Keratinocyte (primary cell): Measurements from ENCODE around the gene ARHGAP24.

Experiments used
- CTCF ChIP-seq, 3 experiments: IDR thresholded peaks in 1 of 3; conservative IDR thresholded peaks in 1 of 3; optimal IDR thresholded peaks in 1 of 3; 2 replicates in 2 of 3; 3 replicates in 1 of 3; pipeline versions ENCODE3 to v1.5.1; 2011; ENCODE audit warnings: low read length in 3 of 3, mild to moderate bottlenecking in 3 of 3, moderate library complexity in 2 of 3, control low read depth in 1 of 3, inconsistent platforms in 1 of 3; ENCODE audit not compliant: insufficient read depth in 2 of 3; ENCODE audit errors: extremely low read depth in 1 of 3
- EZH2 ChIP-seq: IDR thresholded peaks from one replicate; pipeline ENCODE4 v1.6.1; 2012; ENCODE audit warnings: inconsistent platforms, mild to moderate bottlenecking, low read length, moderate library complexity

GRCh38 chr4:85717351-85717750 is 242.4 kb downstream of the ARHGAP24 start:
- TF ChIP-seq EZH2 (no peak), CTCF (optimal IDR thresholded peaks at IDR 0.05 in 1 of 3, IDR thresholded peaks at IDR 0.05 in 1 of 3, conservative IDR thresholded peaks at IDR 0.05 in 1 of 3; ENCODE audit: extremely low read depth in 1 of 3, insufficient read depth in 2 of 3, low read length in 3 of 3) (no peak)
